ENCODE measurements around the gene MYO19. TPM values are rescaled to one million over a fixed set of nuclear protein-coding genes. Genes with fewer than 3 reads are reported as not detected.

The MYO19 gene
- total and polyA plus RNA-seq, 4 donors, result 8.7 to 47.2 (median 20.8) TPM

DNA sequence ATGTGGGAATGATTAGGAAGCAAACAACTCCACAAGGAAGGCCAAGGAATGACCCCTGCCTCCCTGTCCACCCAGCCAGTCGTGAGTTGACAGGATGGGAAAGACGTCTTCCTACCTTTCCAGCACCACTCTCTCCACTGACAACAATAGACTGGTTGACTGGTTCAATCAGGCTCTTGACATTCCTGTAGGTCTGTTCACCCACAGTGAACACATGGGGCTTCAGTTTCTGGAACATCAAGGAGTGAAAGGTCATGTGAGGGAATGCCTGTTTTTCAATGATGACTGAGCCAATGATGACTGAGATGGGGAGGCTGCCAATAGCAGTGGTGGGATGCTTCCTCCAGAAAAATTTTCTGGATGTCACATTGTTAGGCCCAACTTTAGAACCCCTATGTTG is 9.6 kb downstream of the MYO19 start:
- TF ChIP-seq GABPA (IDR thresholded peaks at IDR 0.05 in 1 of 2, conservative IDR thresholded peaks at IDR 0.05 in 1 of 2) (no peak), RXRA (IDR thresholded peaks at IDR 0.05) (no peak), JUND (IDR thresholded peaks at IDR 0.05) (no peak), EGR1 (IDR thresholded peaks at IDR 0.05; ENCODE audit: low read depth in 2 of 2) (no peak), CTCF (IDR thresholded peaks at IDR 0.05; ENCODE audit: low read depth, low read length, missing input control) (no peak)
- TF ChIP-seq, protein P1, sequence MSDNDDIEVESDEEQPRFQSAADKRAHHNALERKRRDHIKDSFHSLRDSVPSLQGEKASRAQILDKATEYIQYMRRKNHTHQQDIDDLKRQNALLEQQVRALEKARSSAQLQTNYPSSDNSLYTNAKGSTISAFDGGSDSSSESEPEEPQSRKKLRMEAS (IDR thresholded peaks at IDR 0.05), result no peak
- TF ChIP-seq, protein P2, sequence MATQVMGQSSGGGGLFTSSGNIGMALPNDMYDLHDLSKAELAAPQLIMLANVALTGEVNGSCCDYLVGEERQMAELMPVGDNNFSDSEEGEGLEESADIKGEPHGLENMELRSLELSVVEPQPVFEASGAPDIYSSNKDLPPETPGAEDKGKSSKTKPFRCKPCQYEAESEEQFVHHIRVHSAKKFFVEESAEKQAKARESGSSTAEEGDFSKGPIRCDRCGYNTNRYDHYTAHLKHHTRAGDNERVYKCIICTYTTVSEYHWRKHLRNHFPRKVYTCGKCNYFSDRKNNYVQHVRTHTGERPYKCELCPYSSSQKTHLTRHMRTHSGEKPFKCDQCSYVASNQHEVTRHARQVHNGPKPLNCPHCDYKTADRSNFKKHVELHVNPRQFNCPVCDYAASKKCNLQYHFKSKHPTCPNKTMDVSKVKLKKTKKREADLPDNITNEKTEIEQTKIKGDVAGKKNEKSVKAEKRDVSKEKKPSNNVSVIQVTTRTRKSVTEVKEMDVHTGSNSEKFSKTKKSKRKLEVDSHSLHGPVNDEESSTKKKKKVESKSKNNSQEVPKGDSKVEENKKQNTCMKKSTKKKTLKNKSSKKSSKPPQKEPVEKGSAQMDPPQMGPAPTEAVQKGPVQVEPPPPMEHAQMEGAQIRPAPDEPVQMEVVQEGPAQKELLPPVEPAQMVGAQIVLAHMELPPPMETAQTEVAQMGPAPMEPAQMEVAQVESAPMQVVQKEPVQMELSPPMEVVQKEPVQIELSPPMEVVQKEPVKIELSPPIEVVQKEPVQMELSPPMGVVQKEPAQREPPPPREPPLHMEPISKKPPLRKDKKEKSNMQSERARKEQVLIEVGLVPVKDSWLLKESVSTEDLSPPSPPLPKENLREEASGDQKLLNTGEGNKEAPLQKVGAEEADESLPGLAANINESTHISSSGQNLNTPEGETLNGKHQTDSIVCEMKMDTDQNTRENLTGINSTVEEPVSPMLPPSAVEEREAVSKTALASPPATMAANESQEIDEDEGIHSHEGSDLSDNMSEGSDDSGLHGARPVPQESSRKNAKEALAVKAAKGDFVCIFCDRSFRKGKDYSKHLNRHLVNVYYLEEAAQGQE (IDR thresholded peaks at IDR 0.05), result no peak
- TF ChIP-seq, protein P3, sequence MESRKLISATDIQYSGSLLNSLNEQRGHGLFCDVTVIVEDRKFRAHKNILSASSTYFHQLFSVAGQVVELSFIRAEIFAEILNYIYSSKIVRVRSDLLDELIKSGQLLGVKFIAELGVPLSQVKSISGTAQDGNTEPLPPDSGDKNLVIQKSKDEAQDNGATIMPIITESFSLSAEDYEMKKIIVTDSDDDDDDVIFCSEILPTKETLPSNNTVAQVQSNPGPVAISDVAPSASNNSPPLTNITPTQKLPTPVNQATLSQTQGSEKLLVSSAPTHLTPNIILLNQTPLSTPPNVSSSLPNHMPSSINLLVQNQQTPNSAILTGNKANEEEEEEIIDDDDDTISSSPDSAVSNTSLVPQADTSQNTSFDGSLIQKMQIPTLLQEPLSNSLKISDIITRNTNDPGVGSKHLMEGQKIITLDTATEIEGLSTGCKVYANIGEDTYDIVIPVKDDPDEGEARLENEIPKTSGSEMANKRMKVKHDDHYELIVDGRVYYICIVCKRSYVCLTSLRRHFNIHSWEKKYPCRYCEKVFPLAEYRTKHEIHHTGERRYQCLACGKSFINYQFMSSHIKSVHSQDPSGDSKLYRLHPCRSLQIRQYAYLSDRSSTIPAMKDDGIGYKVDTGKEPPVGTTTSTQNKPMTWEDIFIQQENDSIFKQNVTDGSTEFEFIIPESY (IDR thresholded peaks at IDR 0.05), result no peak
- Histone ChIP-seq H3K36me3 (ENCODE audit: control insufficient read depth in 4 of 4, insufficient read depth in 3 of 4, low read depth in 1 of 4, low read length in 3 of 4) (peaks cover 17 to 55% (median 35%) of the 10 kb centered on the region in 4 donors), H3K27me3 (ENCODE audit: control insufficient read depth in 4 of 4, insufficient read depth in 4 of 4, low read length in 3 of 4) (no peaks in the 10 kb centered on the region), H3K27ac (ENCODE audit: low read depth in 1 of 2, low read length in 2 of 2) (no peak overlapping the region), H3K9me3 (ENCODE audit: control insufficient read depth in 4 of 4, low read length in 3 of 4) (no peaks in the 10 kb centered on the region), H3K4me3 (ENCODE audit: low read depth in 1 of 3, low read length in 3 of 3) (no peak overlapping the region), H3K9ac (ENCODE audit: low read depth in 1 of 2, low read length in 2 of 2) (no peak overlapping the region), H3K4me1 (ENCODE audit: control insufficient read depth in 4 of 4, insufficient read depth in 4 of 4, low read length in 3 of 4) (no peaks in the 10 kb centered on the region)
- WGBS, result 94% methylated on average over 2 of the region's 2 CpGs
- no peak for DNase-seq (ENCODE audit: low spot score)

DNA sequence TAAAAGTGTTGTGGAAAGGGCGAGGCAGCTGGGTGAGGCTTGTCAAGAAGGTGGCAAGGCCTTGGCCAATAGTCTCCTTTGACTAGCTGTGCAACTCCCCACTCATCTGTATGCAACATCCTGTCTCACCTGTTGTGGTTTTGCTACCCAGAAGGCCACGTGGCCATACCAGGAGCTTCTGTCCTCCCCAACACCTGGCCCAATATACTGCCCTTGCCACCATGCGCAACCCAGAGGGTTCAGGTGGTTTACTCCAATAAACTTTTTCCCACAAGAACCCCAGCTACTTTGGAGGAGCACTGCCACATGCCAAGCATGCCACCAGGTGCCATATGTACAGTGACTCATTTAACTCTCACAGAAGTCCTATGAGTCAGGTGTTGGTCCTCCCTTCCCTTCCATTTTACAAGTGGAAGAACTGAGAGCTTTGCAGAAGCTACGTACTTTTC is 10.2 kb downstream of the MYO19 start:
- H3K27ac ChIP-seq (ENCODE audit: low read depth in 1 of 2, low read length in 2 of 2), result no peak overlapping the region
- no peaks in the 10 kb centered on the region for H3K9me3 ChIP-seq (ENCODE audit: control insufficient read depth in 4 of 4, low read length in 3 of 4)
- no peaks in the 10 kb centered on the region for H3K4me1 ChIP-seq (ENCODE audit: control insufficient read depth in 4 of 4, insufficient read depth in 4 of 4, low read length in 3 of 4)
- H3K9ac ChIP-seq (ENCODE audit: low read depth in 1 of 2, low read length in 2 of 2), result no peak overlapping the region
- DNase-seq (ENCODE audit: low spot score), result no peak
- H3K4me3 ChIP-seq (ENCODE audit: low read depth in 1 of 3, low read length in 3 of 3), result no peak overlapping the region
- WGBS, result 90% methylated on average over 4 of the region's 4 CpGs
- no peaks in the 10 kb centered on the region for H3K27me3 ChIP-seq (ENCODE audit: control insufficient read depth in 4 of 4, insufficient read depth in 4 of 4, low read length in 3 of 4)
- peaks cover 17 to 51% (median 35%) of the 10 kb centered on the region in 4 donors for H3K36me3 ChIP-seq (ENCODE audit: control insufficient read depth in 4 of 4, insufficient read depth in 3 of 4, low read depth in 1 of 4, low read length in 3 of 4)
- TF ChIP-seq, protein P3 (IDR thresholded peaks at IDR 0.05), result no peak
- TF ChIP-seq YY1 (IDR thresholded peaks at IDR 0.05) (no peak), FOXA1 (IDR thresholded peaks at IDR 0.05) (no peak), RAD21 (IDR thresholded peaks at IDR 0.05) (no peak), HNF4G (IDR thresholded peaks at IDR 0.05) (no peak), HNF4A (conservative IDR thresholded peaks at IDR 0.05) (no peak), GABPA (IDR thresholded peaks at IDR 0.05 in 1 of 2, conservative IDR thresholded peaks at IDR 0.05 in 1 of 2) (no peak), NR2F2 (IDR thresholded peaks at IDR 0.05) (no peak), EGR1 (IDR thresholded peaks at IDR 0.05; ENCODE audit: low read depth in 2 of 2) (no peak), TAF1 (conservative IDR thresholded peaks at IDR 0.05) (no peak), RXRA (IDR thresholded peaks at IDR 0.05) (no peak), FOXA2 (IDR thresholded peaks at IDR 0.05) (no peak), JUND (IDR thresholded peaks at IDR 0.05) (no peak), SP1 (IDR thresholded peaks at IDR 0.05) (no peak)
- TF ChIP-seq, protein P4, sequence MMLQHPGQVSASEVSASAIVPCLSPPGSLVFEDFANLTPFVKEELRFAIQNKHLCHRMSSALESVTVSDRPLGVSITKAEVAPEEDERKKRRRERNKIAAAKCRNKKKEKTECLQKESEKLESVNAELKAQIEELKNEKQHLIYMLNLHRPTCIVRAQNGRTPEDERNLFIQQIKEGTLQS (IDR thresholded peaks at IDR 0.05), result no peak
- TF ChIP-seq, protein P1 (IDR thresholded peaks at IDR 0.05), result no peak
- TF ChIP-seq, protein P2 (IDR thresholded peaks at IDR 0.05), result no peak
